Skeletal muscle tissue (tissue), 4 donors: ENCODE data around the gene KRT74. TPM values are rescaled to one million over a fixed set of nuclear protein-coding genes. Genes with fewer than 3 reads are reported as not detected.
"Not testable (repeated sequence)": the region's sequence is repeated elsewhere in the genome, so short reads cannot be mapped to it uniquely, and the experiment has no call there.

ENCODE experiments used
- H3K27ac ChIP-seq: one replicate; pipeline ENCODE4 v1.7.0; 2013; ENCODE audit warnings: mild to moderate bottlenecking, low read depth, low read length, inconsistent platforms
- H3K27me3 ChIP-seq, 3 donors: one replicate each; pipeline ENCODE4 v1.7.0; 2013; ENCODE audit warnings: low read length in 3 of 3; ENCODE audit not compliant: control insufficient read depth in 3 of 3, insufficient read depth in 3 of 3
- H3K36me3 ChIP-seq, 3 donors: one replicate each; pipeline ENCODE4 v1.7.0; 2013; ENCODE audit warnings: low read length in 3 of 3; ENCODE audit not compliant: control insufficient read depth in 3 of 3, insufficient read depth in 3 of 3
- H3K4me1 ChIP-seq, 3 donors: one replicate each; pipeline ENCODE4 v1.7.0; 2013; ENCODE audit warnings: low read length in 3 of 3, mild to moderate bottlenecking in 3 of 3; ENCODE audit not compliant: control insufficient read depth in 3 of 3, insufficient read depth in 3 of 3
- H3K4me3 ChIP-seq, 3 donors: one replicate each; pipeline ENCODE4 v1.7.0; 2013; ENCODE audit warnings: low read length in 3 of 3
- H3K9ac ChIP-seq, 3 donors: one replicate each; pipeline ENCODE4 v1.7.0; 2013; ENCODE audit warnings: low read length in 3 of 3, mild to moderate bottlenecking in 3 of 3, moderate library complexity in 2 of 3, low read depth in 1 of 3
- H3K9me3 ChIP-seq, 3 donors: one replicate each; pipeline ENCODE4 v1.7.0; 2013; ENCODE audit warnings: low read length in 3 of 3; ENCODE audit not compliant: control insufficient read depth in 3 of 3
- total RNA-seq: library from RNA; depleted of rRNA; stranded (reverse); fragments of >200 nt; gene quantifications from one replicate; pipeline ENCODE4 v1.2.3, GENCODE V29; 2014
- donor health status: Osteomylitis.

Gene KRT74
- total RNA-seq, 1 donor from 2014 or later, result not detected

DNA sequence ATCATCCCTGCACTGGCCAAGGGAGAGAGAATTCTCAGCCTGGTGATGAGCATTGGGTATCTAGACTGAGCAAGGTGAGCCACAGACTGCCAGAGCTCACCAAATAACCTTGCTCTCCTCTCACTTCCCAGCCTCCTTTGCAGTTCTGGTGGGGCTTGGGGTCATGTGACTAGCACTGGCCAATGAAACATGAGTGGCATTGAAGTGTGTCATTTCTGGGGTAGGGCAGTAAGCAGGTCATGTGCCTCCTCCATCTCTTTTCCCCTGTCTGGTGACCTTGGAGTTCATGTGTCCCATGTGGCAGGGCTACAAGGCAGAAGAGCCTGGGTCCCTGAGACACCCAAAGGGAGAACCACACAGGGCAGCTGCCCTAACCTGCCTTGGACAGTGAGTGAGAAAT is 31.2 kb upstream of the KRT74 start:
- no peak overlapping the region for H3K27ac ChIP-seq
- H3K4me1 ChIP-seq, result no peaks in the 10 kb centered on the region
- no peak overlapping the region for H3K9ac ChIP-seq
- no peaks in the 10 kb centered on the region for H3K9me3 ChIP-seq
- H3K27me3 ChIP-seq, result peaks cover 31 to 56% (median 53%) of the 10 kb centered on the region in 3 donors
- H3K4me3 ChIP-seq, result no peak overlapping the region
- H3K36me3 ChIP-seq, result no peaks in the 10 kb centered on the region

GRCh38 chr12:52603314-52603713 is 29.7 kb upstream of the KRT74 start:
- Histone ChIP-seq H3K27me3 (peaks cover 35 to 68% (median 55%) of the 10 kb centered on the region in 3 donors), H3K9me3 (no peaks in the 10 kb centered on the region), H3K36me3 (no peaks in the 10 kb centered on the region), H3K4me3 (no peak overlapping the region), H3K9ac (no peak overlapping the region), H3K27ac (no peak overlapping the region), H3K4me1 (no peaks in the 10 kb centered on the region)

- Histone ChIP-seq H3K27ac (no peak overlapping the region), H3K27me3 (peaks cover 34 to 66% (median 49%) of the 10 kb centered on the region in 3 donors), H3K4me3 (no peak overlapping the region), H3K9ac (no peak overlapping the region), H3K36me3 (no peaks in the 10 kb centered on the region), H3K4me1 (no peaks in the 10 kb centered on the region), H3K9me3 (no peaks in the 10 kb centered on the region)
These were observed 28.9 kb upstream of the KRT74 start for GRCh38 chr12:52602552-52602951.

GRCh38 chr12:52601671-52602070 is 28.0 kb upstream of the KRT74 start:
- no peaks in the 10 kb centered on the region for H3K36me3 ChIP-seq
- no peaks in the 10 kb centered on the region for H3K4me1 ChIP-seq
- H3K27me3 ChIP-seq, result peaks cover 34 to 58% (median 44%) of the 10 kb centered on the region in 3 donors
- H3K27ac ChIP-seq, result no peak overlapping the region
- H3K9ac ChIP-seq, result no peak overlapping the region
- no peak overlapping the region for H3K4me3 ChIP-seq
- no peaks in the 10 kb centered on the region for H3K9me3 ChIP-seq

- H3K4me3 ChIP-seq, result no peak within 1 kb of the TSS
- no peaks in the 10 kb centered on the region for H3K4me1 ChIP-seq
- H3K36me3 ChIP-seq, result no peaks in the 10 kb centered on the region
- H3K9ac ChIP-seq, result no peak within 1 kb of the TSS
- H3K9me3 ChIP-seq, result no peaks in the 10 kb centered on the region
- peaks cover 34 to 54% (median 43%) of the 10 kb centered on the region in 3 donors for H3K27me3 ChIP-seq
- no peak within 1 kb of the TSS for H3K27ac ChIP-seq
These were observed 27.4 kb upstream of the KRT74 start, which contains the start of gene KRT72 for GRCh38 chr12:52600941-52601481. Gene KRT72, minus strand, starts transcription at chr12:52601463. Its CDS starts 11 bp downstream, at chr12:52601452.

DNA sequence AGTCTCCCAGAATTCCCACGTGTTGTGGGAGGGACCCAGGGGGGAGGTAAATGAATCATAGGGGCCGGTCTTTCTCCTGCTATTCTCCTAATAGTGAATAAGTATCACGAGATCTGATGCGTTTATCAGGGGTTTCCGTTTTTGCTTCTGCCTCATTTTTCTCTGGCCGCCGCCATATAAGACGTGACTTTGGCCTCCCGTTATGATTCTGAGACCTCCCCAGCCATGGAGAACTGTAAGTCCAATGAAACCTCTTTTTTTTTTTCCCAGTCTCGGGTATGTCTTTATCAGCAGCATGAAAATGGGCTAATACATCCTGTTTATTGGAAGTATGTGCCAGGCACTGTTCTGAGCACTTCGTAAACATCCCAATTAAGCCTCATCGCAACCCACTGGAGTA is 26.8 kb upstream of the KRT74 start:
- no peaks in the 10 kb centered on the region for H3K9me3 ChIP-seq
- no peaks in the 10 kb centered on the region for H3K4me1 ChIP-seq
- no peaks in the 10 kb centered on the region for H3K36me3 ChIP-seq
- H3K27me3 ChIP-seq, result peaks cover 34 to 51% (median 41%) of the 10 kb centered on the region in 3 donors
- H3K9ac ChIP-seq, result no peak overlapping the region
- H3K4me3 ChIP-seq, result no peak overlapping the region
- H3K27ac ChIP-seq, result no peak overlapping the region

DNA sequence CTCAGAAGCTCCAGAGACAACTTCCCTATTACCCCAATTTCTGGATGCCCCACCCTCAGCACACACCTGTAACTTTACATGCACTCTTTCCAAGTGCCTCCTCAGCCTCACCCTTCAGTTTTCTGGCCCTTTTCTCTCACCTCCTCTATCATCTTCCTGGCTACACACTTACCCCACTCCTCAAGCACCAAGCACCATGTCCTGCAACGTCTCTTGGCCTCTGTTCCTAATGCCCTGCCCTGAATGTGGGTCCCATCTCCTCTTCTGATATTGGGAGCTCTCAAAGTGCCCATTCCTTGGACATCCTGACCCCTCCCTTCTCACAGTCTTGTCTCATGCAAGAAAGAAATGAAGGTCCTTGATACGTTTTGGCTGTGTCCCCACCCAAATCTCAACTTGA is 26.4 kb upstream of the KRT74 start:
- Histone ChIP-seq H3K27ac (no peak overlapping the region), H3K9ac (no peak overlapping the region), H3K4me1 (no peaks in the 10 kb centered on the region), H3K9me3 (no peaks in the 10 kb centered on the region), H3K27me3 (peaks cover 34 to 51% (median 41%) of the 10 kb centered on the region in 3 donors), H3K4me3 (no peak overlapping the region), H3K36me3 (no peaks in the 10 kb centered on the region)

GRCh38 chr12:52598966-52599365 is 25.3 kb upstream of the KRT74 start:
- no peak overlapping the region for H3K27ac ChIP-seq
- H3K9me3 ChIP-seq, result no peaks in the 10 kb centered on the region
- no peaks in the 10 kb centered on the region for H3K36me3 ChIP-seq
- H3K27me3 ChIP-seq, result peaks cover 34 to 51% (median 41%) of the 10 kb centered on the region in 3 donors
- no peak overlapping the region for H3K4me3 ChIP-seq
- H3K9ac ChIP-seq, result no peak overlapping the region
- H3K4me1 ChIP-seq, result no peaks in the 10 kb centered on the region

GRCh38 chr12:52594237-52594636 is 20.6 kb upstream of the KRT74 start:
- not testable (repeated sequence) for H3K9ac ChIP-seq, H3K4me3 ChIP-seq, H3K36me3 ChIP-seq, H3K27ac ChIP-seq, H3K9me3 ChIP-seq, H3K4me1 ChIP-seq
- peaks cover 8 to 21% (median 13%) of the 10 kb centered on the region in 3 donors for H3K27me3 ChIP-seq

DNA sequence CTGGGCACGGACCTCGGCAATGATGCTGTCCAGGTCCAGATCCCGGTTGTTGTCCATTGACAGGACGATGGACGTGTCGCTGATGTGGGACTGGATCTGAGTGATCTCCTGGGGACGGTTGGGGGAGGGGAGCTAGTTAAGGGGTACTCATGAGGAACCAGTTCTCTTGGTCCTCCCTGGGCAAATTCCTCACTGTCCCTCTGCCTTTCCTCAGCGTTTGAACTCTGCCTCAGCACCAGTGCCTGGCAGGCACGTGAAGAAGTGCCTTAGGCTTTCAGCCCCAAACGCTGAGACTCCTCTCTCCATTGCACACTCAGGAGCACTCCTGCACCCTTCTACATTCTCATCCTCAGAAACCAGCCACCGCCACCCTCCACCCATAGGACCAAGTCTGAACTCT is 17.9 kb upstream of the KRT74 start:
- Histone ChIP-seq H3K4me3 (no peak overlapping the region), H3K4me1 (no peaks in the 10 kb centered on the region), H3K9me3 (no peaks in the 10 kb centered on the region), H3K9ac (no peak overlapping the region), H3K27me3 (peaks cover 0 to 18% (median 7%) of the 10 kb centered on the region in 3 donors), H3K36me3 (no peaks in the 10 kb centered on the region), H3K27ac (no peak overlapping the region)
